Measurements from ENCODE around the gene CAAP1.
"Not testable (repeated sequence)": the region's sequence is repeated elsewhere in the genome, so short reads cannot be mapped to it uniquely, and the experiment has no call there.

CAAP1 gene

GRCh38 chr9:26828391-26828955 is 64.1 kb downstream of the CAAP1 start:
- not testable (repeated sequence) for H3K27me3 ChIP-seq (replicated peaks; ENCODE audit: control insufficient read depth, insufficient read depth, low read length); H3K36me3 ChIP-seq (ENCODE audit: control insufficient read depth, insufficient read depth, low read length, severe bottlenecking); DNase-seq (ENCODE audit: low read depth); H3K4me1 ChIP-seq (ENCODE audit: control insufficient read depth, insufficient read depth, low read length); H3K9ac ChIP-seq (ENCODE audit: low read length); H3K4me3 ChIP-seq (ENCODE audit: low read length); H3K9me3 ChIP-seq (ENCODE audit: control insufficient read depth, low read length)

- DNase-seq (ENCODE audit: low read depth), result no peak
- H3K27me3 ChIP-seq (replicated peaks; ENCODE audit: control insufficient read depth, insufficient read depth, low read length), result no peaks in the 10 kb centered on the region
- H3K36me3 ChIP-seq (ENCODE audit: control insufficient read depth, insufficient read depth, low read length, severe bottlenecking), result no peaks in the 10 kb centered on the region
- peaks cover 8% of the 10 kb centered on the region for H3K9me3 ChIP-seq (ENCODE audit: control insufficient read depth, low read length)
- no peak overlapping the region for H3K9ac ChIP-seq (ENCODE audit: low read length)
- peaks cover 14% of the 10 kb centered on the region for H3K4me1 ChIP-seq (ENCODE audit: control insufficient read depth, insufficient read depth, low read length)
- H3K4me3 ChIP-seq (ENCODE audit: low read length), result no peak overlapping the region
Observed at GRCh38 chr9:26814799-26815198, 77.8 kb downstream of the CAAP1 start.

GRCh38 chr9:26813247-26813646 is 79.4 kb downstream of the CAAP1 start:
- H3K4me1 ChIP-seq (ENCODE audit: control insufficient read depth, insufficient read depth, low read length), result peaks cover 14% of the 10 kb centered on the region
- no peak overlapping the region for H3K4me3 ChIP-seq (ENCODE audit: low read length)
- no peaks in the 10 kb centered on the region for H3K36me3 ChIP-seq (ENCODE audit: control insufficient read depth, insufficient read depth, low read length, severe bottlenecking)
- peaks cover 8% of the 10 kb centered on the region for H3K9me3 ChIP-seq (ENCODE audit: control insufficient read depth, low read length)
- H3K27me3 ChIP-seq (replicated peaks; ENCODE audit: control insufficient read depth, insufficient read depth, low read length), result no peaks in the 10 kb centered on the region
- no peak for DNase-seq (ENCODE audit: low read depth)
- H3K9ac ChIP-seq (ENCODE audit: low read length), result no peak overlapping the region

GRCh38 chr9:26812217-26812616 is 80.4 kb downstream of the CAAP1 start:
- Histone ChIP-seq H3K36me3 (ENCODE audit: control insufficient read depth, insufficient read depth, low read length, severe bottlenecking) (no peaks in the 10 kb centered on the region), H3K4me1 (ENCODE audit: control insufficient read depth, insufficient read depth, low read length) (peaks cover 14% of the 10 kb centered on the region), H3K27me3 (replicated peaks; ENCODE audit: control insufficient read depth, insufficient read depth, low read length) (no peaks in the 10 kb centered on the region), H3K9me3 (ENCODE audit: control insufficient read depth, low read length) (peaks cover 8% of the 10 kb centered on the region), H3K4me3 (ENCODE audit: low read length) (no peak overlapping the region), H3K9ac (ENCODE audit: low read length) (no peak overlapping the region)
- no peak for DNase-seq (ENCODE audit: low read depth)

- Histone ChIP-seq H3K9me3 (ENCODE audit: control insufficient read depth, low read length) (peaks cover 8% of the 10 kb centered on the region), H3K4me1 (ENCODE audit: control insufficient read depth, insufficient read depth, low read length) (peaks cover 14% of the 10 kb centered on the region), H3K4me3 (ENCODE audit: low read length) (no peak overlapping the region), H3K36me3 (ENCODE audit: control insufficient read depth, insufficient read depth, low read length, severe bottlenecking) (no peaks in the 10 kb centered on the region), H3K27me3 (replicated peaks; ENCODE audit: control insufficient read depth, insufficient read depth, low read length) (no peaks in the 10 kb centered on the region), H3K9ac (ENCODE audit: low read length) (no peak overlapping the region)
- no peak for DNase-seq (ENCODE audit: low read depth)
Observed at GRCh38 chr9:26811106-26811505, 81.5 kb downstream of the CAAP1 start.

- Histone ChIP-seq H3K9me3 (ENCODE audit: control insufficient read depth, low read length) (peaks cover 6% of the 10 kb centered on the region), H3K4me1 (ENCODE audit: control insufficient read depth, insufficient read depth, low read length) (peaks cover 14% of the 10 kb centered on the region), H3K9ac (ENCODE audit: low read length) (no peak overlapping the region), H3K27me3 (replicated peaks; ENCODE audit: control insufficient read depth, insufficient read depth, low read length) (no peaks in the 10 kb centered on the region), H3K36me3 (ENCODE audit: control insufficient read depth, insufficient read depth, low read length, severe bottlenecking) (no peaks in the 10 kb centered on the region), H3K4me3 (ENCODE audit: low read length) (no peak overlapping the region)
- peak; percentile 27 for DNase-seq (ENCODE audit: low read depth)
Observed at GRCh38 chr9:26809795-26810194, 82.8 kb downstream of the CAAP1 start.

GRCh38 chr9:26807161-26807560 is 85.4 kb downstream of the CAAP1 start:
- H3K9me3 ChIP-seq (ENCODE audit: control insufficient read depth, low read length), result peaks cover 2% of the 10 kb centered on the region

GRCh38 chr9:26802921-26803320 is 89.7 kb downstream of the CAAP1 start:
- H3K9me3 ChIP-seq (ENCODE audit: control insufficient read depth, low read length), result no peaks in the 10 kb centered on the region
- no peak overlapping the region for H3K9ac ChIP-seq (ENCODE audit: low read length)
- no peak overlapping the region for H3K4me3 ChIP-seq (ENCODE audit: low read length)
- DNase-seq (ENCODE audit: low read depth), result no peak
- H3K36me3 ChIP-seq (ENCODE audit: control insufficient read depth, insufficient read depth, low read length, severe bottlenecking), result no peaks in the 10 kb centered on the region
- no peaks in the 10 kb centered on the region for H3K27me3 ChIP-seq (replicated peaks; ENCODE audit: control insufficient read depth, insufficient read depth, low read length)
- no peaks in the 10 kb centered on the region for H3K4me1 ChIP-seq (ENCODE audit: control insufficient read depth, insufficient read depth, low read length)

More at GRCh38 chr9:26807161-26807560, 85.4 kb downstream of the CAAP1 start:
- no peak overlapping the region for H3K4me3 ChIP-seq (ENCODE audit: low read length)
- DNase-seq (ENCODE audit: low read depth), result no peak
- no peaks in the 10 kb centered on the region for H3K36me3 ChIP-seq (ENCODE audit: control insufficient read depth, insufficient read depth, low read length, severe bottlenecking)
- peaks cover 14% of the 10 kb centered on the region for H3K4me1 ChIP-seq (ENCODE audit: control insufficient read depth, insufficient read depth, low read length)
- no peaks in the 10 kb centered on the region for H3K27me3 ChIP-seq (replicated peaks; ENCODE audit: control insufficient read depth, insufficient read depth, low read length)
- H3K9ac ChIP-seq (ENCODE audit: low read length), result no peak overlapping the region

GRCh38 chr9:26801772-26802171 is 90.8 kb downstream of the CAAP1 start:
- H3K9ac ChIP-seq (ENCODE audit: low read length), result no peak overlapping the region
- no peaks in the 10 kb centered on the region for H3K4me1 ChIP-seq (ENCODE audit: control insufficient read depth, insufficient read depth, low read length)
- no peaks in the 10 kb centered on the region for H3K36me3 ChIP-seq (ENCODE audit: control insufficient read depth, insufficient read depth, low read length, severe bottlenecking)
- no peak overlapping the region for H3K4me3 ChIP-seq (ENCODE audit: low read length)
- DNase-seq (ENCODE audit: low read depth), result no peak
- H3K27me3 ChIP-seq (replicated peaks; ENCODE audit: control insufficient read depth, insufficient read depth, low read length), result no peaks in the 10 kb centered on the region
- no peaks in the 10 kb centered on the region for H3K9me3 ChIP-seq (ENCODE audit: control insufficient read depth, low read length)

GRCh38 chr9:26800322-26800721 is 92.3 kb downstream of the CAAP1 start:
- Histone ChIP-seq H3K4me3 (ENCODE audit: low read length) (no peak overlapping the region), H3K9me3 (ENCODE audit: control insufficient read depth, low read length) (no peaks in the 10 kb centered on the region), H3K4me1 (ENCODE audit: control insufficient read depth, insufficient read depth, low read length) (no peaks in the 10 kb centered on the region), H3K9ac (ENCODE audit: low read length) (no peak overlapping the region), H3K27me3 (replicated peaks; ENCODE audit: control insufficient read depth, insufficient read depth, low read length) (no peaks in the 10 kb centered on the region), H3K36me3 (ENCODE audit: control insufficient read depth, insufficient read depth, low read length, severe bottlenecking) (no peaks in the 10 kb centered on the region)
- no peak for DNase-seq (ENCODE audit: low read depth)

- Histone ChIP-seq H3K4me1 (ENCODE audit: control insufficient read depth, insufficient read depth, low read length) (peaks cover 7% of the 10 kb centered on the region), H3K4me3 (ENCODE audit: low read length) (no peak overlapping the region), H3K9me3 (ENCODE audit: control insufficient read depth, low read length) (peaks cover 8% of the 10 kb centered on the region), H3K9ac (ENCODE audit: low read length) (no peak overlapping the region), H3K36me3 (ENCODE audit: control insufficient read depth, insufficient read depth, low read length, severe bottlenecking) (no peaks in the 10 kb centered on the region), H3K27me3 (replicated peaks; ENCODE audit: control insufficient read depth, insufficient read depth, low read length) (no peaks in the 10 kb centered on the region)
- no peak for DNase-seq (ENCODE audit: low read depth)
Observed at GRCh38 chr9:26791274-26791673, 101.3 kb downstream of the CAAP1 start.
